GM21447 (cell line): Measurements from ENCODE around the gene INHBE.
"Not testable (repeated sequence)": the region's sequence is repeated elsewhere in the genome, so short reads cannot be mapped to it uniquely, and the experiment has no call there.

Source experiments
- ATAC-seq: cut with Tn5 transposase; IDR thresholded peaks from one replicate; pipeline ENCODE4 v1.9.1; 2021; ENCODE audit not compliant: unreplicated experiment

INHBE gene

GRCh38 chr12:57439762-57440266, 15.3 kb upstream of the INHBE start:
- ATAC-seq = no peak

- not testable (repeated sequence) for ATAC-seq
These were observed 13.7 kb upstream of the INHBE start for GRCh38 chr12:57441393-57441792.

DNA sequence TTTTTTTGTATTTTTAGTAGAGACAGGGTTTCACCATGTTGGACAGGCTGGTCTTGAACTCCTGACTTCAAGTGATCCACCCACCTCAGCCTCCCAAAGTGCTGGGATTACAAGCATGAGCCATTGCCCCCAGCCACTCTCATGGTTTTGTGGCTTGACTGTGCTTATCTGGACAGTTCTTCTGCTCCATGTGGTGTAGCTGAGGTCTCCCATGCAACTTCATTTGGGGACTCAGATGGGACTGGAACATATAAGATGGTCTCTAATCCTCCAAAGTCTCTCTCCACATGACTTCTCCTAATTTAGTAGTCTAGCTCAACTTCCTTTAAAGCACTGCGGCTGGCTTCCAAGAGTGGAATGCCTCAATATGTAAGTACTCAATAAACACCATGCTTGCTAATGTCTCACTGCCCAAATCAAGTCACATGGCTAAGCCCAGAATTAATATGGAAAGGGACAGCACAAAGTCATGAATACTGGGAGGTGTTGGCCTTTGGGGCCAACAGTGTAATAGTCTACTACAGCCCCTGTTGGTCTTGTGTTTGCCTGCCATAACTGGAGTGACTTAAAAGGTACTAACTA, 13.2 kb upstream of the INHBE start:
- no peak for ATAC-seq

GRCh38 chr12:57444337-57444736, 10.8 kb upstream of the INHBE start:
- not testable (repeated sequence) for ATAC-seq

- no peak for ATAC-seq
These were observed 10.4 kb upstream of the INHBE start for GRCh38 chr12:57444744-57445143.

DNA sequence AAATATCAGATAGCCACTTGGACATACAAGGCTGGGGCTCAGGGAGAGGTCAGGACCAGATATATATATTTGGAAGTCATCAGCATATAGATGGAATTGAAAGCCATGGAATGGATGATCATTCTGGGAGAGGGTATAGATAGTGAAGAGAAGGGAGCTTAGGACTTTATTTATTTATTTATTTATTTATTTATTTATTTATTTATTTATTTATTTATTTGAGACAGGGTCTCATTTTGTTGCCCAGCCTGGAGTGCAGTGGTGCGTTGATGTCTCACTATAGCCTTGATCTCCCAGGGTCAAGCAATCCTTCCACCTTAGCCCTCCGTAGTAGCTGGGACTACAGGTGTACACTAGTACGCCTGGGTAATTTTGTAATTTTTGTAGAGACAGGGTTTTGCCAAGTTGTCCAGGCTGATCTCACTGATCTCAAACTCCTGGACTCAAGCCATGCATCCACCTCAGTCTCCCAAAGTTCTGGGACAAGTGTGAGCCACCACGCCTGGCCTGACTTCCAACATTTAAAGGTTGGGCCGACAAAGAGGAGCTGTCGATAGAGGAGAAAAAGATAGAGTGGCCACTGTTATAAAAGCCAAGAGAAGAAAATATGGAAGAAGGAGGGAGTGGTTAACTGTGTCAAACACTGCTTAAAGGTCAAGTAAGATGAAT, 8.7 kb upstream of the INHBE start:
- ATAC-seq = no peak

DNA sequence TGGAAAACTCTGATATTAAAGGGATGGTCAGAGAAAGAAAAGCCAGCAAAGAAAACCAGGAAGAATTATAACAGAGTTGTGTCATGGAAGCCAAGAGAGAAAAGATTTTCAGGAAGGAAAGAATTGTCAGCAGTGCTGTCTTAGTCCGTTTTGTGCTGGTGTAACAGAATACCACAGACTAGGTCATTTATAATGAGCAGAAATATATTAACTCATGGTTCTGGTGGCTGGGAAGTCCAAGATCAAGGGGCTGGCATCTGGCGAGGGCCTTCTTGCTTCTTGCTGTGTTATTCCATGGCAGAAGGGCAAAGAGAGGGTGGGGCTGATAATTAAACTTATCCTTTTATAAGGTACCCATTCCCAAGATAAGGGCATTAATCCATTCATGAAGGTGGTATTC, 6.4 kb upstream of the INHBE start:
- no peak for ATAC-seq

GRCh38 chr12:57449375-57449774, 5.7 kb upstream of the INHBE start:
- no peak for ATAC-seq

- ATAC-seq = no peak
These were observed 5.0 kb upstream of the INHBE start for GRCh38 chr12:57450057-57450456.

DNA sequence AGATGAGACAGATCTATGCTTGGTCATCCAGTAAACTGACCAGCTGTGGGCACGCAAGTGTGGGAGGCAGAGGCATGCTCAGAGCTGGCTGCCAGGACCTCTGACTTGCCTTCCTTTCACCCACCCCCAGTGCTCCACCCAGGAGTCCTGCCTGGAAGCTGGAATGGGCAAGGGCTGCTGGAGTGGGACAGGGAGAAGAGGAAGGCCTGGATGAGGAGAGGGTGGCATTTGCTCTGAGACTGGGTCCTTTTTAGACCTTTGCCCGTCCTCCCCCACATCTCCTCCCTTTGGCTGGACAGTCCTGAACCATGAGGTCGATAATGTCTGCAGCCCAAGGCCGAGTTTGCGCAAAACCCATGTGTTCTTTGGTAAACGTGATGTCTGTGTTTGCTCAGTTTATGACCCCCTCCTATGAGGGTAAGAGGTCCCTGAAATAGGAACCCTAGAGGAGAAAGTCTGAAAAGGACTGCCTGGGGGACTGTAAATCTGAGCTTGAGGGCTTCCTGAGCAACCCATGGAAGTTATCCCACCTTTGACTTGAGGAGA, 3.8 kb upstream of the INHBE start:
- ATAC-seq = no peak

DNA sequence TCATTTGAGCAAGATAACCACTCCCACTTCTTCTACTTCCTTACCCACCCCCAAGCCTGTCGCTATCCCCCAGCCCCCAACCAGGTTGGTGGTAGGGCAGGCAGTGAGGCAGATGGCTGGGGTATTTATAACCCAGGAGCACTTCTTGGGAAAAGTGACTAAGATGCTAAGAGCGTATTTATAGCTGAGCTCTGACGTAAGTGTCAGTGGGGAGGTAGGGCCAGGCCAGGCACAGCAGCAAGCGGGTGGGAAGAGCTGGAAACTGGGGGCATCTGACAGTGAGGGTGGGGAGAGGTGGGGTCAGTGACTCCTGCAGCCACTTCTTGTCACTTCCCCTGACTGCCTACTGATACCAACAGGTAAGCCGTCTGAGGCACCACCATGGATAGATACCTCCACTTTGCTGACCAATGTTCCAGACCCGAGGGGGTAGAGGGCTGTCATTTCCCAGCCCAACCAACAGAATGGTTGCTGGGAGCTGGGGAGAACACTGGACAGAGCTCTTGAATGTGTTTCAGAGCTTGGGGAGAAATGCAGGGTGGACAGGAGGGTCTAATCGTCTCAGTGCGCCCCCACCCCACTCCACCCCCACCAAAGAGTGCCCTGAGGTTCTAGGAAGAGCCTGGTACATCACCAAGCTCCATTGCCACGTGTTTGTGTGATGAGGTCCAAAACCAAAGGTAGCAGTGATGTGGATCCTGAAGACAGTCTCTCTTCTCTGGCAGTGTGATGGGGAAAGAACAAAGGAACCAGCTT, 2.7 kb upstream of the INHBE start:
- ATAC-seq = no peak

DNA sequence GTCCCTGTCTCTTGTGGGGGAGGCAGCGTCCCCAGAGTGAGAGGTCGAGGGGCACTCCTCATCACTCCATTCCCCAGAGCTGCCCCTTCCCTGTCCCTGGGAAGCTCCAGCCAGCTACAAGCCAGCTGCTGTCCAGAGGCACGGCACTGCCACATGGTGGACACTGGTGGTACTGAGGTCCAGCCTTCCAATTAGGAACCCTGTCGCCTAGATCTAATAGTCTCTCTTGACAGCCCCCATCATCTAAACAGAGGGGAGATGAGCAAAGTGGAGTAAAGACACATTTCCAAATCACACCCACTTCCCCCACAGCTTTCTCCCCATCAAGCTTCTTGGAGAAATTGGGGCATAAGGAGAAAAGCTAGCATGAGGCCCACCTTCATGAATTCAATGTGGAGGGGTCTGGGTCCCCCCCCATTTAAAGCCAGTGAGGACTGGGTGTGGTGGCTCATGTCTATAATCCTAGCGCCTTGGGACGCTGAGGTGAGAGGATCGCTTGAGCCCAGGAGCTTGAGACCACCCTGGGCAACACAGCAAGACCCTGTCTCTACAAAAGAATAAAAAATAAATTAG, 2.1 kb upstream of the INHBE start:
- ATAC-seq = no peak

DNA sequence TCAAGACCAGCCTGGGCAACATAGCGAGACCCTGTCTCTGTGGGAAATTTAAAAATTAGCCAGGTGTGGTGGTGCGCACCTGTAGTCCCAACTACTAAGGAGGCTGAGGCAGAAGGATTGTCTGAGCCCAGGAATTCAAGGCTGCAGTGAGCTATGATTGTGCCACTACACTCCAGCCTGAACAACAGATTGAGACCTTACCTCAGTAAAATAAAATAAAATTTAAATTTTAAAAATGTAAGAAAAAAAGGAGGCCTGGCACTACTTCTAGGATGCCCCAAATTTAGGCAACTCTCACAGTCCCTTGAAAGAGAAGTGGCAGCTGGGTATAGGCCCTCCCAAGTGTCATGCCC, 918 bp upstream of the INHBE start:
- ATAC-seq = no peak

DNA sequence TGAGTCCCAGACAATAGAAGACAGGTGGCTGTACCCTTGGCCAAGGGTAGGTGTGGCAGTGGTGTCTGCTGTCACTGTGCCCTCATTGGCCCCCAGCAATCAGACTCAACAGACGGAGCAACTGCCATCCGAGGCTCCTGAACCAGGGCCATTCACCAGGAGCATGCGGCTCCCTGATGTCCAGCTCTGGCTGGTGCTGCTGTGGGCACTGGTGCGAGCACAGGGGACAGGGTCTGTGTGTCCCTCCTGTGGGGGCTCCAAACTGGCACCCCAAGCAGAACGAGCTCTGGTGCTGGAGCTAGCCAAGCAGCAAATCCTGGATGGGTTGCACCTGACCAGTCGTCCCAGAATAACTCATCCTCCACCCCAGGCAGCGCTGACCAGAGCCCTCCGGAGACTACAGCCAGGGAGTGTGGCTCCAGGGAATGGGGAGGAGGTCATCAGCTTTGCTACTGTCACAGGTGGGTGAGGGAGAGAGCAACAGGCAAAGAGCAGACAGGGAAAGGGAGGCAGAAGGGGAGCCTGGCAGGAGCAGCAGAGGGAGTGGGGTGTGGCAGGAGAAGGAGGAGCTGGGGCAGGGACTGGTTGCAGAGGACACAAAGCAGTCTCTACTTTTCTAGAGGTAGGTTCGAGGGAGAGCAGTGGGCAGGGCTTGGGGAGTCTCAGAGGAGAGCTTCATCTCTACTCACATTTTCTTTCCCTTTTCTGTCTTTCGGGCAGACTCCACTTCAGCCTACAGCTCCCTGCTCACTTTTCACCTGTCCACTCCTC, 452 bp downstream of the INHBE start:
- ATAC-seq = no peak

- ATAC-seq = no peak
These were observed 1.1 kb downstream of the INHBE start for GRCh38 chr12:57456145-57456700.

DNA sequence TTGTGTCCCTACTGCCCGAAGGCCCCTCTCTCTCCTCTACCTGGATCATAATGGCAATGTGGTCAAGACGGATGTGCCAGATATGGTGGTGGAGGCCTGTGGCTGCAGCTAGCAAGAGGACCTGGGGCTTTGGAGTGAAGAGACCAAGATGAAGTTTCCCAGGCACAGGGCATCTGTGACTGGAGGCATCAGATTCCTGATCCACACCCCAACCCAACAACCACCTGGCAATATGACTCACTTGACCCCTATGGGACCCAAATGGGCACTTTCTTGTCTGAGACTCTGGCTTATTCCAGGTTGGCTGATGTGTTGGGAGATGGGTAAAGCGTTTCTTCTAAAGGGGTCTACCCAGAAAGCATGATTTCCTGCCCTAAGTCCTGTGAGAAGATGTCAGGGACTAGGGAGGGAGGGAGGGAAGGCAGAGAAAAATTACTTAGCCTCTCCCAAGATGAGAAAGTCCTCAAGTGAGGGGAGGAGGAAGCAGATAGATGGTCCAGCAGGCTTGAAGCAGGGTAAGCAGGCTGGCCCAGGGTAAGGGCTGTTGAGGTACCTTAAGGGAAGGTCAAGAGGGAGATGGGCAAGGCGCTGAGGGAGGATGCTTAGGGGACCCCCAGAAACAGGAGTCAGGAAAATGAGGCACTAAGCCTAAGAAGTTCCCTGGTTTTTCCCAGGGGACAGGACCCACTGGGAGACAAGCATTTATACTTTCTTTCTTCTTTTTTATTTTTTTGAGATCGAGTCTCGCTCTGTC, 1.8 kb downstream of the INHBE start:
- no peak for ATAC-seq

- ATAC-seq = no peak
These were observed 3.6 kb downstream of the INHBE start for GRCh38 chr12:57458665-57459054.

- ATAC-seq = peak; percentile 55
These were observed 4.1 kb downstream of the INHBE start for GRCh38 chr12:57459055-57459749.

GRCh38 chr12:57459750-57460467, 4.8 kb downstream of the INHBE start, which contains the start of gene GLI1:
Gene GLI1 (plus strand): TSS chr12:57459785. CDS start chr12:57463692, 3,907 bp downstream.
- ATAC-seq = no peak
